CD4-positive, alpha-beta memory T cell (primary cell): ENCODE results near the gene KLHL18. TPM values are rescaled to one million over a fixed set of nuclear protein-coding genes. Genes with fewer than 3 reads are reported as not detected.
"Not testable (repeated sequence)": the region's sequence is repeated elsewhere in the genome, so short reads cannot be mapped to it uniquely, and the experiment has no call there.

Source experiments
- CTCF ChIA-PET: fragments of 350-600 bp; sonication (Branson Sonifier 250); formaldehyde crosslinking; loops from one replicate; lab custom pipeline; 2021; ENCODE audit warnings: inconsistent platforms; ENCODE audit not compliant: partially characterized antibody; lab: Charles Lee
- POLR2A ChIA-PET: fragments of 350-600 bp; sonication (Branson Sonifier 250); formaldehyde crosslinking; loops from one replicate; lab custom pipeline; 2021; ENCODE audit not compliant: partially characterized antibody; lab: Charles Lee
- DNase-seq, 5 donors: peaks; one replicate each; pipeline versions ENCODE4 v3.0.0 to v3.0.0-alpha.2; 2020 to 2022; ENCODE audit warnings: mixed read lengths in 1 of 5
- H3K27ac ChIP-seq: one replicate; pipeline ENCODE4 v1.7.0; 2013; ENCODE audit warnings: low read depth, low read length
- H3K27me3 ChIP-seq: 2 replicates; pipeline ENCODE4 v1.7.0; 2013; ENCODE audit warnings: mild to moderate bottlenecking, low read length, moderate library complexity; ENCODE audit not compliant: insufficient read depth
- H3K36me3 ChIP-seq: 2 replicates; pipeline ENCODE4 v1.7.0; 2013; ENCODE audit warnings: mild to moderate bottlenecking, low read length, moderate library complexity; ENCODE audit not compliant: insufficient read depth
- H3K4me1 ChIP-seq: 2 replicates; pipeline ENCODE4 v1.7.0; 2013; ENCODE audit warnings: mild to moderate bottlenecking, low read length, moderate library complexity; ENCODE audit not compliant: insufficient read depth
- H3K4me3 ChIP-seq, 2 donors: one replicate each; pipeline ENCODE4 v1.7.0; 2013; ENCODE audit warnings: low read length in 2 of 2, mild to moderate bottlenecking in 1 of 2
- H3K9me3 ChIP-seq, 2 donors: one replicate each; pipeline ENCODE4 v1.7.0; 2013; ENCODE audit warnings: low read length in 2 of 2, control low read depth in 1 of 2; ENCODE audit not compliant: control insufficient read depth in 1 of 2
- H3K27ac Mint-ChIP-seq, 7 donors: one replicate each; pipeline ENCODE4 v1.8.0; 2020 to 2021; ENCODE audit warnings: mixed read lengths in 7 of 7, mild to moderate bottlenecking in 6 of 7, inconsistent platforms in 3 of 7, moderate library complexity in 3 of 7
- H3K27me3 Mint-ChIP-seq, 2 donors: one replicate each; pipeline ENCODE4 v1.8.0; 2020 to 2021; ENCODE audit warnings: mixed read lengths in 2 of 2
- H3K36me3 Mint-ChIP-seq, 2 donors: one replicate each; pipeline ENCODE4 v1.8.0; 2020 to 2021; ENCODE audit warnings: mixed read lengths in 2 of 2, inconsistent platforms in 1 of 2, mild to moderate bottlenecking in 1 of 2
- H3K4me1 Mint-ChIP-seq, 4 donors: one replicate each; pipeline ENCODE4 v1.8.0; 2020 to 2021; ENCODE audit warnings: mixed read lengths in 4 of 4, mild to moderate bottlenecking in 1 of 4
- H3K4me3 Mint-ChIP-seq, 8 donors: one replicate each; pipeline ENCODE4 v1.8.0; 2020 to 2021; ENCODE audit warnings: mixed read lengths in 8 of 8, mild to moderate bottlenecking in 7 of 8, moderate library complexity in 6 of 8, inconsistent platforms in 3 of 8
- H3K9me3 Mint-ChIP-seq, 8 donors: one replicate each; pipeline ENCODE4 v1.8.0; 2020 to 2021; ENCODE audit warnings: mixed read lengths in 8 of 8, mild to moderate bottlenecking in 5 of 8, inconsistent platforms in 3 of 8, moderate library complexity in 1 of 8
- intact Hi-C: fragments of 100-400 bp; cut with micrococcal nuclease; formaldehyde crosslinking; loops from one replicate; pipeline ENCODE4 v1.15.1; 2023
- polyA plus RNA-seq, 2 donors: library from polyadenylated mRNA; unstranded; fragments of 300-500 nt; fragmentation: Illumina TruSeq; gene quantifications; one replicate each; pipeline ENCODE4 v1.2.3, GENCODE V29; 2021
- total RNA-seq, 2 experiments: library from RNA; stranded (reverse); gene quantifications; one replicate each; pipeline ENCODE4 v1.2.3, GENCODE V29; 2021

The KLHL18 gene
- total and polyA plus RNA-seq, 4 experiments from 2014 or later, result 17.0 to 26.7 (median 20.8) TPM

GRCh38 chr3:47370020-47370419, 87.3 kb downstream of the KLHL18 start:
- H3K9me3 Mint-ChIP-seq, DNase-seq, H3K27me3 Mint-ChIP-seq, H3K36me3 ChIP-seq, H3K36me3 Mint-ChIP-seq, H3K9me3 ChIP-seq, H3K4me1 Mint-ChIP-seq, H3K27me3 ChIP-seq, H3K4me3 ChIP-seq, H3K4me1 ChIP-seq, H3K27ac ChIP-seq, H3K4me3 Mint-ChIP-seq: not testable (repeated sequence)
- ChIA-PET CTCF (interaction anchor here (1.1 to 1.9 kb wide), 4 partner anchors 8 to 882 kb away, joined by 3 to 6 read pairs (median 4); partner anchors contain the start of gene PTPN23), POLR2A (interaction anchor here (1.2 kb wide), 1 partner anchor 10 kb away, joined by 4 read pairs; the partner anchor contains the start of gene PTPN23)
- intact Hi-C loops, result loop anchor here (2.0 kb wide), 1 partner anchor 665 kb away; no protein-coding TSS in a partner anchor
- peak overlapping the region in 1 of 7 donors; percentile 72 for H3K27ac Mint-ChIP-seq

- intact Hi-C loops, result loop anchor here (2.0 kb wide), 1 partner anchor 666 kb away; no protein-coding TSS in a partner anchor
- CTCF ChIA-PET, result interaction anchor here (1.3 kb wide), 1 partner anchor 10 kb away, joined by 4 read pairs; the partner anchor contains the start of gene PTPN23
- H3K4me1 Mint-ChIP-seq, result no peaks in the 10 kb centered on the region
- peak in 2 of 5 donors; percentile 15 to 22 for DNase-seq
- no peak overlapping the region for H3K27ac Mint-ChIP-seq
- H3K4me3 Mint-ChIP-seq, result no peak overlapping the region
- Histone ChIP-seq H3K27me3 (no peaks in the 10 kb centered on the region), H3K9me3 (no peaks in the 10 kb centered on the region), H3K27ac (no peak overlapping the region), H3K4me3 (no peak overlapping the region), H3K4me1 (no peaks in the 10 kb centered on the region), H3K36me3 (no peaks in the 10 kb centered on the region)
- H3K36me3 Mint-ChIP-seq, result no peaks in the 10 kb centered on the region
- H3K27me3 Mint-ChIP-seq, result peaks cover 1 to 2% of the 10 kb centered on the region in 2 donors
- no peaks in the 10 kb centered on the region for H3K9me3 Mint-ChIP-seq
- POLR2A ChIA-PET, result interaction anchor here (1.0 to 1.3 kb wide), 2 partner anchors 8 to 9 kb away, joined by 3 to 4 read pairs; partner anchors contain the start of gene PTPN23
Measured at GRCh38 chr3:47370887-47371697, 88.3 kb downstream of the KLHL18 start.

- Mint-ChIP-seq H3K4me3 (no peak overlapping the region), H3K36me3 (no peaks in the 10 kb centered on the region), H3K27me3 (no peaks in the 10 kb centered on the region), H3K27ac (no peak overlapping the region), H3K4me1 (peaks cover 4 to 11% (median 7%) of the 10 kb centered on the region in 4 donors), H3K9me3 (no peaks in the 10 kb centered on the region)
- no peaks in the 10 kb centered on the region for H3K36me3 ChIP-seq
- H3K27ac ChIP-seq, result no peak overlapping the region
- intact Hi-C loops, result no loop called here
- H3K4me1 ChIP-seq, result peaks cover 9% of the 10 kb centered on the region
- H3K4me3 ChIP-seq, result no peak overlapping the region
- no peaks in the 10 kb centered on the region for H3K9me3 ChIP-seq
- no peak for DNase-seq
- POLR2A ChIA-PET, result interaction anchor here (1.2 kb wide), 1 partner anchor 34 kb away, joined by 3 read pairs; no protein-coding TSS in a partner anchor
- H3K27me3 ChIP-seq, result no peaks in the 10 kb centered on the region
- CTCF ChIA-PET, result no interaction called here
Measured at GRCh38 chr3:47374587-47374986, 91.8 kb downstream of the KLHL18 start.

- Mint-ChIP-seq H3K27ac (peak overlapping the region in 1 of 7 donors; percentile 59), H3K4me3 (no peak overlapping the region), H3K4me1 (peaks cover 12 to 29% (median 16%) of the 10 kb centered on the region in 4 donors), H3K27me3 (no peaks in the 10 kb centered on the region), H3K36me3 (peaks cover 0 to 9% of the 10 kb centered on the region in 2 donors), H3K9me3 (no peaks in the 10 kb centered on the region)
- H3K27me3 ChIP-seq, result no peaks in the 10 kb centered on the region
- intact Hi-C loops, result no loop called here
- POLR2A ChIA-PET, result no interaction called here
- H3K36me3 ChIP-seq, result no peaks in the 10 kb centered on the region
- peaks cover 18% of the 10 kb centered on the region for H3K4me1 ChIP-seq
- H3K9me3 ChIP-seq, result no peaks in the 10 kb centered on the region
- CTCF ChIA-PET, result no interaction called here
- H3K27ac ChIP-seq, result no peak overlapping the region
- DNase-seq, result no peak
- no peak overlapping the region for H3K4me3 ChIP-seq
Measured at GRCh38 chr3:47376393-47376792, 93.6 kb downstream of the KLHL18 start.

- Mint-ChIP-seq H3K27ac (peak overlapping the region in 3 of 7 donors; percentile 22 to 60 (median 59)), H3K4me1 (peaks cover 17 to 36% (median 23%) of the 10 kb centered on the region in 4 donors), H3K36me3 (peaks cover 0 to 13% of the 10 kb centered on the region in 2 donors), H3K9me3 (no peaks in the 10 kb centered on the region), H3K4me3 (no peak overlapping the region), H3K27me3 (no peaks in the 10 kb centered on the region)
- intact Hi-C loops, result no loop called here
- H3K4me3 ChIP-seq, result no peak overlapping the region
- no peak for DNase-seq
- no peak overlapping the region for H3K27ac ChIP-seq
- H3K27me3 ChIP-seq, result no peaks in the 10 kb centered on the region
- ChIA-PET POLR2A (no interaction called here), CTCF (no interaction called here)
- H3K4me1 ChIP-seq, result peaks cover 26% of the 10 kb centered on the region
- H3K36me3 ChIP-seq, result no peaks in the 10 kb centered on the region
- no peaks in the 10 kb centered on the region for H3K9me3 ChIP-seq
Measured at GRCh38 chr3:47377186-47377585, 94.4 kb downstream of the KLHL18 start.

GRCh38 chr3:47378869-47379268, 96.1 kb downstream of the KLHL18 start:
- POLR2A ChIA-PET, result no interaction called here
- CTCF ChIA-PET, result interaction anchor here (1.5 kb wide), 1 partner anchor 10 kb away, joined by 6 read pairs; no protein-coding TSS in a partner anchor
- Mint-ChIP-seq H3K36me3 (peaks cover 0 to 13% of the 10 kb centered on the region in 2 donors), H3K27me3 (no peaks in the 10 kb centered on the region), H3K27ac (peak overlapping the region in 4 of 7 donors; percentile 29 to 100 (median 39)), H3K9me3 (peaks cover 0 to 2% (median 0%) of the 10 kb centered on the region in 8 donors), H3K4me3 (peak overlapping the region in 3 of 8 donors; percentile 25 to 51 (median 35)), H3K4me1 (peaks cover 23 to 48% (median 34%) of the 10 kb centered on the region in 4 donors)
- no peaks in the 10 kb centered on the region for H3K9me3 ChIP-seq
- DNase-seq, result no peak
- no peaks in the 10 kb centered on the region for H3K36me3 ChIP-seq
- H3K4me3 ChIP-seq, result no peak overlapping the region
- H3K27ac ChIP-seq, result no peak overlapping the region
- intact Hi-C loops, result no loop called here
- H3K4me1 ChIP-seq, result peaks cover 40% of the 10 kb centered on the region
- H3K27me3 ChIP-seq, result no peaks in the 10 kb centered on the region

- no peak for DNase-seq
- Histone ChIP-seq H3K9me3 (no peaks in the 10 kb centered on the region), H3K27ac (peak overlapping the region; percentile 90), H3K27me3 (no peaks in the 10 kb centered on the region), H3K4me3 (peak overlapping the region; percentile 88 to 97), H3K4me1 (peaks cover 40% of the 10 kb centered on the region), H3K36me3 (no peaks in the 10 kb centered on the region)
- Mint-ChIP-seq H3K9me3 (peaks cover 0 to 2% (median 0%) of the 10 kb centered on the region in 8 donors), H3K36me3 (peaks cover 0 to 13% of the 10 kb centered on the region in 2 donors), H3K27ac (peak overlapping the region; percentile 95 to 100 (median 100)), H3K4me3 (peak overlapping the region; percentile 77 to 99 (median 99)), H3K4me1 (peaks cover 23 to 49% (median 35%) of the 10 kb centered on the region in 4 donors), H3K27me3 (no peaks in the 10 kb centered on the region)
- intact Hi-C loops, result no loop called here
- ChIA-PET CTCF (no interaction called here), POLR2A (interaction anchor here (1.2 to 1.7 kb wide), 3 partner anchors 8 to 215 kb away, joined by 4 to 16 read pairs (median 6); partner anchors contain the start of genes SCAP and SETD2)
Measured at GRCh38 chr3:47379411-47379899, 96.7 kb downstream of the KLHL18 start.
